ENCODE measurements around the gene PCDHB14. TPM values are rescaled to one million over a fixed set of nuclear protein-coding genes. Genes with fewer than 3 reads are reported as not detected.

Gene PCDHB14
- total RNA-seq, 1 experiment from 2014 or later, result 0.87 TPM

DNA sequence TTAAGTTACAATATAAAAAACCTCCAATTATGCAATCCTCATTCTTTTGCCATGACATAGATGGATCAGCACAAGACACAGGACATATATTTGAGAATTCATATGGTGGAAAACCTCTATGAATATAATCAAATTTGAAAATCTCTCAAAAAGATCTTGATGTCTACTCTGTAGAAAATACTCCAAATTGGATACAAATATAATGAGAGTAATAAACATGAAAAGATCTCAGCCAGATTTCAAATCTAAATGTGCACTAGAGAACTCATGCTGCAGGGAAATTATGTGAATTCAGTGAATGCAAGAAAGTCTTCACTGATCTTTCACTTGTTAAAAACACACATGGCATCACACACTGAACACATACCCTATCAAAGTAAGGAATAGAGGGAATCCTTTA is 35.8 kb downstream of the PCDHB14 start:
- ChIA-PET CTCF (no interaction called here), POLR2A (ENCODE audit: unreplicated experiment) (no interaction called here)
- no peak overlapping the region for H3K4me2 ChIP-seq (ENCODE audit: low read length)
- no peak overlapping the region for H3K9ac ChIP-seq (ENCODE audit: low read length)
- no peaks in the 10 kb centered on the region for H3K4me1 ChIP-seq (ENCODE audit: insufficient read depth, low read length)
- H3F3A ChIP-seq (ENCODE audit: low read length, unreplicated experiment), result no peaks in the 10 kb centered on the region
- TF ChIP-seq EZH2 (IDR thresholded peaks at IDR 0.05; ENCODE audit: low read length, unreplicated experiment), result no peak
- TF ChIP-seq, protein P1, sequence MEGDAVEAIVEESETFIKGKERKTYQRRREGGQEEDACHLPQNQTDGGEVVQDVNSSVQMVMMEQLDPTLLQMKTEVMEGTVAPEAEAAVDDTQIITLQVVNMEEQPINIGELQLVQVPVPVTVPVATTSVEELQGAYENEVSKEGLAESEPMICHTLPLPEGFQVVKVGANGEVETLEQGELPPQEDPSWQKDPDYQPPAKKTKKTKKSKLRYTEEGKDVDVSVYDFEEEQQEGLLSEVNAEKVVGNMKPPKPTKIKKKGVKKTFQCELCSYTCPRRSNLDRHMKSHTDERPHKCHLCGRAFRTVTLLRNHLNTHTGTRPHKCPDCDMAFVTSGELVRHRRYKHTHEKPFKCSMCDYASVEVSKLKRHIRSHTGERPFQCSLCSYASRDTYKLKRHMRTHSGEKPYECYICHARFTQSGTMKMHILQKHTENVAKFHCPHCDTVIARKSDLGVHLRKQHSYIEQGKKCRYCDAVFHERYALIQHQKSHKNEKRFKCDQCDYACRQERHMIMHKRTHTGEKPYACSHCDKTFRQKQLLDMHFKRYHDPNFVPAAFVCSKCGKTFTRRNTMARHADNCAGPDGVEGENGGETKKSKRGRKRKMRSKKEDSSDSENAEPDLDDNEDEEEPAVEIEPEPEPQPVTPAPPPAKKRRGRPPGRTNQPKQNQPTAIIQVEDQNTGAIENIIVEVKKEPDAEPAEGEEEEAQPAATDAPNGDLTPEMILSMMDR (conservative IDR thresholded peaks at IDR 0.05; ENCODE audit: low read depth, low read length), result no peak
- no peak for TF ChIP-seq EZH2phosphoT487 (IDR thresholded peaks at IDR 0.05; ENCODE audit: borderline replicate concordance, low read length)
- no peaks in the 10 kb centered on the region for H3K27me3 ChIP-seq (ENCODE audit: low read length)
- H3K9me3 ChIP-seq (ENCODE audit: low read length), result peaks cover 31% of the 10 kb centered on the region
- BruUV-seq (replicated peaks), result no TSS peak
- intact Hi-C loops (cut with micrococcal nuclease), result no loop called here
- no peaks in the 10 kb centered on the region for H4K20me1 ChIP-seq (ENCODE audit: low read length)
- DNase-seq (no peak), ATAC-seq (no peak)
- H3K27ac ChIP-seq (ENCODE audit: low read length), result no peak overlapping the region
- H3K36me3 ChIP-seq (ENCODE audit: low read depth, low read length), result no peaks in the 10 kb centered on the region; the same call in 1 of the 2 replicates
- H3K9me2 ChIP-seq (replicated peaks; ENCODE audit: low read length), result no peaks in the 10 kb centered on the region
- no peaks in the 10 kb centered on the region for H3K79me2 ChIP-seq (ENCODE audit: low read length)
- H2AFZ ChIP-seq (ENCODE audit: low read length), result no peak overlapping the region
- no peak overlapping the region for H3K4me3 ChIP-seq (ENCODE audit: low read length)

DNA sequence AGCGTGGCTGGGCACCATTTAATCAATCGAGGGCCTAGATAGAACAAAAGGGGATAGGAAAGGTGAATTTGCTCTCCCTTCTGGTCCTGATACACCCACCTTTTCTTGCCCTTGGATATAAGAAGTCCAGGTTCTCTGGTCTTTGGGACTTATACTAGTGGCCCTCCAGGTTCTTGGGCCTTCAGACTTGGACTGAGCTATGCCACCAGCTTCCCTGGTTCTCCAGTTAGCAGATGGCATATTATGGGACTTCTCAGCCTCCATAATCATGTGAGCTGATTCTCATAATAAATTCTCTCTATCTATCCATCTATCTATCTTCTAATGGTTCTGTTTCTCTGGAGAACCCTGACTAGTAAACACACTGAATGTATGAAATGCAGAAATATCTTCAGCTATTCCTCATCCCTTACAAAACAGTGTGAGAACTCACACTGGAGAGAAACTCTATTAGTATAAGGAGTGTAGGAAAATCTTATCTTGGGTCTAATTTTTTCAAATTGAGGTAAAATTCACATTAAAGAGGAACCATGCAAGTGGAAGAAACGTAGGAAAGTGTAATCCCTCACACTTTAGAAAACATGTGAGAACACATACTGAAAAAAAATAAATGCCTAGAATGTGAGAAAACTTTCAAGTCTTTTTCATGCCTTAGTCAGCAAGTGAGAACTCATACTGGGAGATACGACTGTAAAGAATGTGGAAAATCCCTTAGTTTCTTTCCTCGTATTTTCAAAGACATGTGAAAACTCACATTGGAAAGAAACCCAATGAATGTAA is 37.5 kb downstream of the PCDHB14 start:
- ATAC-seq (no peak), DNase-seq (peak; percentile 7)
- no peak overlapping the region for H3K27ac ChIP-seq (ENCODE audit: low read length)
- peaks cover 34% of the 10 kb centered on the region for H3K9me3 ChIP-seq (ENCODE audit: low read length)
- no peaks in the 10 kb centered on the region for H3K27me3 ChIP-seq (ENCODE audit: low read length)
- no peak overlapping the region for H2AFZ ChIP-seq (ENCODE audit: low read length)
- no peaks in the 10 kb centered on the region for H3F3A ChIP-seq (ENCODE audit: low read length, unreplicated experiment)
- TF ChIP-seq, protein P1 (conservative IDR thresholded peaks at IDR 0.05; ENCODE audit: low read depth, low read length), result no peak
- no peak for TF ChIP-seq EZH2 (IDR thresholded peaks at IDR 0.05; ENCODE audit: low read length, unreplicated experiment)
- H3K79me2 ChIP-seq (ENCODE audit: low read length), result no peaks in the 10 kb centered on the region
- intact Hi-C loops (cut with micrococcal nuclease), result no loop called here
- CTCF ChIA-PET, result no interaction called here
- no peak overlapping the region for H3K4me3 ChIP-seq (ENCODE audit: low read length)
- no peak overlapping the region for H3K4me2 ChIP-seq (ENCODE audit: low read length)
- no peak overlapping the region for H3K9ac ChIP-seq (ENCODE audit: low read length)
- no peaks in the 10 kb centered on the region; the same call in 1 of the 2 replicates for H3K36me3 ChIP-seq (ENCODE audit: low read depth, low read length)
- no peaks in the 10 kb centered on the region for H3K4me1 ChIP-seq (ENCODE audit: insufficient read depth, low read length)
- no TSS peak for BruUV-seq (replicated peaks)
- POLR2A ChIA-PET (ENCODE audit: unreplicated experiment), result no interaction called here
- no peaks in the 10 kb centered on the region for H3K9me2 ChIP-seq (replicated peaks; ENCODE audit: low read length)
- no peaks in the 10 kb centered on the region for H4K20me1 ChIP-seq (ENCODE audit: low read length)

DNA sequence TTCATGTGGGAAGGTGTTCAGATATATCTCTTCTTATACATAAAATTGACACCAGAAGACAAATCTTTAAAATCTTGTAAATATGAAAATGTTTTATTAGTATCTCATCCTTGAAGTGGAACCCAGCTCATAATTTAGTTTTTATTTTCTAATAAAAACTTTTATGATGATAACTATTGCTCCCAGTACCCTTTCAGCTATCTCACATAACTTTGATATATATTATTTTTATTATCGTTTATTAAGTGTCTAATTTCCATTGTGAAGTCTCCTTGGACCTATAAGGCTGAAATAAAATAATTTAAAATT is 38.0 kb downstream of the PCDHB14 start:
- Histone ChIP-seq H3K27me3 (ENCODE audit: low read length) (no peaks in the 10 kb centered on the region), H3K4me2 (ENCODE audit: low read length) (no peak overlapping the region), H3K4me3 (ENCODE audit: low read length) (no peak overlapping the region), H3F3A (ENCODE audit: low read length, unreplicated experiment) (no peaks in the 10 kb centered on the region), H3K9ac (ENCODE audit: low read length) (no peak overlapping the region), H3K4me1 (ENCODE audit: insufficient read depth, low read length) (no peaks in the 10 kb centered on the region), H2AFZ (ENCODE audit: low read length) (no peak overlapping the region), H3K9me3 (ENCODE audit: low read length) (peaks cover 29% of the 10 kb centered on the region), H4K20me1 (ENCODE audit: low read length) (no peaks in the 10 kb centered on the region), H3K36me3 (ENCODE audit: low read depth, low read length) (no peaks in the 10 kb centered on the region; the same call in 1 of the 2 replicates), H3K27ac (ENCODE audit: low read length) (no peak overlapping the region), H3K79me2 (ENCODE audit: low read length) (no peaks in the 10 kb centered on the region), H3K9me2 (replicated peaks; ENCODE audit: low read length) (no peaks in the 10 kb centered on the region)
- ATAC-seq (no peak), DNase-seq (no peak)
- no TSS peak for BruUV-seq (replicated peaks)
- intact Hi-C loops (cut with micrococcal nuclease), result no loop called here
- ChIA-PET POLR2A (ENCODE audit: unreplicated experiment) (no interaction called here), CTCF (no interaction called here)
- TF ChIP-seq, protein P1 (conservative IDR thresholded peaks at IDR 0.05; ENCODE audit: low read depth, low read length), result no peak
- TF ChIP-seq EZH2 (IDR thresholded peaks at IDR 0.05; ENCODE audit: low read length, unreplicated experiment), result no peak
- TF ChIP-seq EZH2phosphoT487 (IDR thresholded peaks at IDR 0.05; ENCODE audit: borderline replicate concordance, low read length), result no peak
